ENCODE measurements around the gene TLE1.
A peak's percentile ranks its signal among the peaks of the same experiment; 100 is the strongest.
"Not testable (repeated sequence)": the region's sequence is repeated elsewhere in the genome, so short reads cannot be mapped to it uniquely, and the experiment has no call there.

TLE1 gene

DNA sequence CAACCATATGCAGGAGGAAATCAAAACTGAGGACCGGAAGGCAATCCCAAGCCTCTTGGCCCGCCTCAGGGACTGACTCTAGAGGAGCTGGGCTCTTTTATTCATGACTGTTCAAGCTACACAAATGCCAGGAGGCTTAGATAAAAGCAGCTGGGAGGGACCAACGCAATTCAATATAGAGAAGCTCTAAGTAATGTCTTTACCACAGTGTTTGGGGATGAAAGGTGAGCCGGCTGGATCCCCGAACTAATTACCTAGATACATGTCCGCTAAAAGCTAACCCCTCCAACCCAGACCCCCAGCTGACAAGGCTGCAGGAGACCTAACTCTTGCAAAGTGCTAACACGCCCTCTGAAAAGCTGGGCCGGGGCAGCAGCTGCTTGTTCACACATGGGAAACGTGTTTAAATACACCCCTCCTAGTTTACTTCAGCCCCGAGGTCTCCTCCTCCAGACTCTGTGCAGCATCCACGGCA, 67.5 kb downstream of the TLE1 start:
- no peak for DNase-seq

DNA sequence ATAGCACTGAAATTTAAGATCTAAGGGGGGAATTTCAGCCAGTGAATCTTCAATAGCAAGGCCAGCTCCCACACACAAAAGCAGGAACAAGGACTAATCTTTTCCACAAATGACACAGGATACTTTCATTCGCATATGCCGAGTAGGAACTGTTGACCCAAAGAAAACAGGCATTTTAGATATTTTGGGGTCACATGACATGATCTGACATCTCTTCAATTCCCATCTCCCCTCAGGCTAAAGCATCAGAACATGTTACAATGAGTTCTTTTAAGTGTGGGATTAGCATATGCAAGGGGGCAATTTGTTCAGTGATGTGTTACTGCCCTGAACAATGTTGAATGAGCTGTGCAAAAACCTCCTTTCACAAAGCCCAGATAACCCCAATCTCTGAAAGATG, 68.2 kb downstream of the TLE1 start:
- no peak for DNase-seq

DNA sequence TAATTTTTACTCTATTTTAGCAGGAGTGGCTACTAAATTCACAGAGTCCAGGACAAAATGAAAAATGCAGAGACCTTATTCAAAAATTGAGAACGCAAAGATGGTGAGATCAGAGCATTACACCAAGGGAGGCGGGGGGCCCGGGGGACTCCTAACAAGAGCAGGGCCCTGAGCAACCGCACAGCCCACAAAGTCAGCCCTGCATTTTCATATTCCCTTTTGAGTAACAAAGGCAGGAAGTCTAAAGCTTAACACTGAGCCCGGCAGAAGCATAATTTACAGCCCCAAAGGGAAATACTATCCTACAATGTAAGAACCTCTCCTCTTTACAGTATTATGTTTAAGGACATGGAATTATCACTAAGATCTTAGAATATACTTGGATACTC, 69.4 kb downstream of the TLE1 start:
- no peak for DNase-seq

DNA sequence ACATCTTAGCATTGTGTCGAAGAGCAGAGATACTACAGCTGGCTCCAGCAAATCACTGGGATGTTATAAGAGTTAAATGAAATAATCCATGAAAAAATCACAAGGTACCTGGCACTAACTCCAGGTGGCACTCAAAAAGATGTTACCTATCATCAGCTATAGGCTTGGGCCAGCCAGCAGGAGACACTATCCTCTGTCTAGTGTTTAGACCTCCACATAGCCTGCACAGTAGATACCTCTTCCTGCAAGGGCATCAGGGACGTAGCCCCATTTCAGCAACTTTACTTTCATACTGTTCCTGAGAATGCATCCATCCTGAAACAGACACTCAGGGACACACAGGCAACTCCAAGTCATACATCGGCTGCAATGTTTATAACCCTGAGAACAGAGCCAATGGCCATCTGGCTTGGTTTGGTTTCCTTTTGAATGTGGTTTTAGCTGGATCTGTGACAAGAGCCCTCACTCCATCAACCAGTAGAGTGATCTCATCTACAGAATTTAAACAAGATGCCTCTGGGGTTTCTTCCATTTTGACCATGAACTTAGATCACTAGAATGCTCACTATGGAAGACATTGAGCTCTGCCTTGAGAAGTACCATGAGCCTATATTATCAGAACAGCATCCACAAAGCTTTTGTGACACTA, 69.9 kb downstream of the TLE1 start:
- DNase-seq, result no peak

DNA sequence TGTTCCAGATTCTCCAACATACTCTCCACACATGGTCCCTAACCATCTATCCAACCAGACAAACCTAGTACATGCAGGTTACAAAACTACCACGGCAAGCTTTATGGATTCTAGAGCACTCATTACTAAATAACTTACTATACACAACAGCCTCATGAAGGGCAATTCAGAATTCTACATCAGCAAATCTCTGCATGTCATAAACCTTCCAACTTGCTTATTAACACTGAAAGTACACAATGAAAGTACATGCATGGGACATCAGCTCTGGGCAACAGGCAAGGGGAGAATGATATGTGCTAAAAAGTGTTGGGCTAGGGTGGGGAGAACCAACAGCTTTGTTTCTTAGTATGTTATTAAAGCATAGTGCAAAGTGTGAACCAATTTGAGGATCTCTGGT, 70.4 kb downstream of the TLE1 start:
- DNase-seq, result no peak

DNA sequence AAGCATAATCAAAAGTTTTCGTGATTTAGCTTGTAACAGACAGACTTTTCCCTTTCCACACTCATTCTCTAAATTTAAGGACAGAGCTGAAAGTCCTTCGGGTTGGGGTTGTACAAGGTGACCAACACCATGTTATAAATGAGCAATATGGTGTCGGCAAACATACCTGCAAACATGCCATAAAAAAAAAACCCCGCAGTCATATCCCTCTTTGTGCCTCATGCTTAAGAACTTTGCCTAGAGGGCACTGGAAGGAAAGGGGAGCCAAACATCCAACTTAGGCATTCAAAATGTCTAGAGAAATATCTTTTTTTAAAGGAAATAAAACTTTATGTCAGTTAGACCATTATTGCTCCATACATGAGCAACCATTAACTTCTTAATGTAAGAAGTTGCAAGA, 73.2 kb downstream of the TLE1 start:
- DNase-seq, result no peak

DNA sequence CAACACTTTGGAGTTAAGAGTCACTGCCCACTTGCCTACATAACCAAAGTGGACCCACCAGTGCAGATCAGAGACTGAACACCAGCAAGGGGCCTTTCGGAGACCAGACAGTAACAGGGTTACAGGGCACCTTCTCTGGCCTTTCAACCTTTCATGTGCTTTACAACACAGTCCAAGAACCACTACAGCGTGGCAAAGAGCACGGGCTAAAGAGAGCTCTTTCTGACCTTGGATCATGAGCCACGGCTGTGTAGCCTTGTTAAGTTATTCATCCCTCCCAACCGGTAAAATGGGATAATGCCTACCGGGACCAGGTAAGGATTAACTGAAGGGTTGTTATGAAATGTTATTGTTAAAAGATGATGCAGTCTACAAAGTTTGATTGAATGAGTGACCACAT, 75.0 kb downstream of the TLE1 start:
- DNase-seq, result no peak

DNA sequence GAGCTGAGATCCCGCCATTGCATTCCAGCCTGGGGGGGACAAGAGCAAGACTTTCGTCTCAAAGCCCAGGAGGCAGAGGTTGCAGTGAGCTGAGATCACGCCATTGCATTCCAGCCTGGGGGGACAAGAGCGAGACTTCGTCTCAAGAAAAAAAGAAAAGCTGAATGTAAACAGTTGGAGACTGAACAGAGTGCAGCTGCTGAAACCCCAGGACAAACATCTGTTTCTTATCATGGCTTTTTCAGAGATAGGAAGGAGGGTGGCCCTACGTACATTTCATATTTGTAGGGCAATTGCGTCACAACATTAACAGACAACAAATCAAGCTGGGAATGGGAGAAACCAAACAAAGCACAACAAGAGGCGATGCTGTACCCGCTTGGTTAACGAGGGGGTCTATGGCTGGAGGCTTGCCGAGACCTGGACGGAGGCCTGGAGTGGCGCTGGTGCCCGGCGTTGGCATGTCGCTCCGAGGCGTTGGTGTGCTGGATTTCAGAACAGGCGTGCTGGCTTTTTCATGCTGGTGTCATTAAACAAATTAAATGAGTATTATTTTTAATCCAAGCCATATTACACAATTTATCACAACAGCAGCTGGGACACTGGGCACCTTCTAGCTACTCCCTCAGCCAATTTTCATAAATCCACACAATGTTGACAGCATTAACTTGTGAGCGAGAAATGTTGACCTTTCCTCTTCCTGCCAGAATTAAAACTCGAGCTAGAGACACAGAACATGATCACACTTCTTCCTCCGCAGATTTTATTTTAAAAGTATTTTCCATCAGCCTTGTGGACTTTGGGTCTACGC, 76.1 kb downstream of the TLE1 start:
- DNase-seq, result no peak

DNA sequence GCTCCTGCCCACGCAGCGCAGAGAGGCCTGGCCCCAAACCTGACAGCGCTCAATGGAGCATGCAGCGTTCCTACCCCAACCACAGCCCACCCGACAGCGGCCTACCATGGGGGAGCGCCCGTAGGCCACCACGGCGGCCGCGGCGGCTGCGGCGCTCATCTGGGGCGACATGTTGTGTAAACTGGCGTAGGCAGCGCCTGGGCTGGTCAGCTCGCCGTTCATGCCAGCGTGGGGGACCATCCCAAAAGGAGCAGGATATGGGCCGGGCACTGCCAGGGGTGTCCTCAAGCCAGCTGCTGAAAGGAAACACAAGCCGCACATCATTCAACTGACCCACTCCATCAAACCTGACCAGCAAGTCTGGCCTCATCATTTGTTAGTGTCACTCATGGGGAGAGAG, 77.7 kb downstream of the TLE1 start:
- DNase-seq, result no peak

DNA sequence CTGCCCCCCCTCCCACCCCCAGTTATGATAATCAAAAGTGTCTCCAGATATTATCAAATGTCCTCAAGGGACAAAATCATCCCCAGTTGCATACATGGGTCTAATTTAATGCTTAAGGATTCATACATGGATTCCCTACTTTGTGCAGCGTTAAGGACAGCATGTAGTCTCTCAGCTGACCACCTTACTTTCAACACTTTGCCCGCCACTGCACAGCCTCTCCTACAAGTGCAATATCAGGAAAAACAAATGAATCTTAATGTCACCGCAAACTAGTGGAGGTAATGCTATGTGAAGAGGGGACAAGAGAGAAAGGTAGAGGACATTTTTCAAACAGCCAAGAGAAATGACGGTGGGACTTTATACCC, 78.6 kb downstream of the TLE1 start:
- no peak for DNase-seq

DNA sequence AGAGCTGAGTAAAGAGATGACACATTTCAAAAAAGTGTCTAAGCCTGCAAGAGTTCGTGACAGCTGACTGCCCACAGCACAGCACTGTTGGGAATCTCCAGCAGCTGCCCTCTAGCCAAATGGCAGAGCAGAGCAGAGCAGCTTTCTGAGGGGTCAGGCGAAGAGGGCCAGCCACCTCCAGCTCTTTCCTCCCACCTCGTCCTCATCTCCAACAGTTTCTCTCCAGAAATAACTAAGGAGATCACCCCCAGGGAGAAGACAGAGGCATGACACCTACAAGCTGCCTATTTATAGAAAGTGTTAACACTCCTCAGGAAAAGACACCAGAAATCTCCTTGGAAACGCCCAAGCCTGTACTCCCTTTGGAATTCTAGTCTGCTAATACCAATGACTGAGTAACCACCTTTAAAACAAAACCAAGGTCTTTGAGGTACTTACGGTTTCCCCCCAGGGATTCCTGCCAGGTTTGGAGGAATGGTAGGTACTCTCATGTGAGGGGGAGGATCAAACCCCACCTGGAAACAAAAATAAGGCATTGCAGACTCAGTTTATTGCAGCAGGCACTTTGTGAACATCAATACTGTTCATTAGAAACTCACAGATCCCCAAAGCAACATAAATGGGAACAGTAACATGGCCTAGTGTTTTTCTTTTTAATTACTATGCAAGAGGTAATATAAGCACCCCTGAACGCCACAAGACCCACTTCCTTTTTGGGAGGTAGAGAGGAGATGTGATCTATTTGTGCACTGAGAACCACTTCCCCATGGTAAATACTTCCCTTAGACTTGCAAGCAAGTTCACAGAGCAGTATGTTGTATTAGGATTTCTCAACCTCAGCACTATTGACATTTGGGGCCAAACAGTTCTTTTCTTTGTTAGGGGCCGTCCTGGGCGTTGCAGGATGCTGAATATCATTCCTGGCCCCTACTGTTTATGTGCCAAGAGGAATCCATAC, 79.3 kb downstream of the TLE1 start:
- peak; percentile 30 for DNase-seq

DNA sequence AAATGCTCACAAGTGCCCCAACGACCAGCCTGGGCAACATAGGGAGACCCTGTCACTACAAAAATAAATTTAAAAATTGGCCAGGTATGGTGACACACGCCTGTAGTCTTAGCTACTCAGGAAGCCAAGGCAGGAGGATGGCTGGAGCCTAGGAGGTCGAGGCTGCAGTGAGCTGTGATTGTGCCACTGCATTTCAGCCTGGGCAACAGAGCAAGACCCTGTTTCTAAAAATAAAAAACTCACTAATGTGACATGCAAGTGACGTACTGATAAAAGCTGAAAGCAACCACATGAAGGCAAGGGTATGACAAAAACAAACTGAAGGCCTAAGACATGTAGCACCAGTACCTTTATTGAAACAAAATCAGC, 81.1 kb downstream of the TLE1 start:
- DNase-seq, result no peak

DNA sequence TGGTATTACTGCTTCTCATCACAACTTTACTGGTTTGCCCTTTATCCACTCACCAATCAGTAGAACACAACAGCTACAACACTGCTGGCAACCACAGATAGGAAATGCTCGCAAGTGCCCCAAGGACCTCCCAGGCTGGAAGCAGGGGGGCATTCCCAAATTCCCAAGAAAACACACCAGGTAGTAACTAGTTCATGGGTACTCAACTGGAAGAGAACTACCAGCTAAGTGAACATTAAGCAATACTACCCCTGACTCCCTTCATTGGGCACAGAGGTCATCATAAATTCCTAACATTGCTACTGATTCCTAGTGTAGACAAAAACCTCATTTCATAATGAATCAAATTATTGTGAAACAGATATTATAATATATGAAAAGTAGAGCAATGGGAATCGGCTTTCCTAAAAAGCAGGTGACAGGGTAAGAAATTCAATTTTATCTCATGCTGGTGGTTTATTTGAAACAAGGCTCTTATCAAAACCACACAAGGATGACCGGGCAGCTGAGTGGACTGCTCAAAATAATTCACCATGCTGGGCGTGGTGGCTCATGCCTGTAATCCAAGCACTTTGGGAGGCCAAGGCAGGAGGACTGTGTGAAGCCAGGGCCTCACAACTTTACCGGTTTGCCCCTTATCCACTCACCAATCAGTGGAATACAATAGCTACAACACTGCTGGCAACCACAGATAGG, 81.6 kb downstream of the TLE1 start:
- no peak for DNase-seq

DNA sequence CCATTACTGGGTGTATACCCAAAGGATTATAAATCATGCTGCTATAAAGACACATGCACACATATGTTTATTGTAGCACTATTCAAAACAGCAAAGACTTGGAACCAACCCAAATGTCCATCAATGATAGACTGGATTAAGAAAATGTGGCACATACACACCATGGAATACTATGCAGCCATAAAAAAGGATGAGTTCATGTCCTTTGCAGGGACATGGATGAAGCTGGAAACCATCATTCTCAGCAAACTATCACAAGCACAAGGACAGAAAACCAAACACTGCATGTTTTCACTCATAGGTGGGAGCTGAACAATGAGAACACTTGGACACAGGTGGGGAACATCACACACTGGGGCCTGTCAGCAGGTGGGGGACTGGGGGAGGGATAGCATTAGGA, 83.1 kb downstream of the TLE1 start:
- DNase-seq, result not testable (repeated sequence)

DNA sequence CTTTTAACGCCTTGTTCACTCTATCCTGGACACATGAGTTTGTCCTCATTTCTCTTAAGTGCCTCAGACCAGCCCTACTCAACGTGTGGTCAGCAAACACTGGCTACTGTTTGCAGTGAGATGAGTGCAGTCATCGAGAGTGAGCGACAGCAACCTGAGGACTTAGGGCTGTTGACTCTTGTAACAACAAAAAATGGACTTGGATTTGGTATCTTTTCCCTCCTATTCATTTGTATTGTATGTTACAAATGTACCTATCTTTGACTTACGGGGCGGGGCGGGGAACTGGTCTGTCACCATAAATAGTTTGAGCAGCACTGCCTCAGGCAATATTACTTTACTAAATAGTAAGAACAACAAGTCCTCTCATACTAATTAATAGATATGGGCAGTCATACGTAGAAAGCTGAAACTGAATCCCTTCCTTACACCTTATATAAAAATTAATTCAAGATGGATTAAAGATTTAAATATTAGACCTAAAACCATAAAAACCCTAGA, 84.1 kb downstream of the TLE1 start:
- DNase-seq, result no peak

DNA sequence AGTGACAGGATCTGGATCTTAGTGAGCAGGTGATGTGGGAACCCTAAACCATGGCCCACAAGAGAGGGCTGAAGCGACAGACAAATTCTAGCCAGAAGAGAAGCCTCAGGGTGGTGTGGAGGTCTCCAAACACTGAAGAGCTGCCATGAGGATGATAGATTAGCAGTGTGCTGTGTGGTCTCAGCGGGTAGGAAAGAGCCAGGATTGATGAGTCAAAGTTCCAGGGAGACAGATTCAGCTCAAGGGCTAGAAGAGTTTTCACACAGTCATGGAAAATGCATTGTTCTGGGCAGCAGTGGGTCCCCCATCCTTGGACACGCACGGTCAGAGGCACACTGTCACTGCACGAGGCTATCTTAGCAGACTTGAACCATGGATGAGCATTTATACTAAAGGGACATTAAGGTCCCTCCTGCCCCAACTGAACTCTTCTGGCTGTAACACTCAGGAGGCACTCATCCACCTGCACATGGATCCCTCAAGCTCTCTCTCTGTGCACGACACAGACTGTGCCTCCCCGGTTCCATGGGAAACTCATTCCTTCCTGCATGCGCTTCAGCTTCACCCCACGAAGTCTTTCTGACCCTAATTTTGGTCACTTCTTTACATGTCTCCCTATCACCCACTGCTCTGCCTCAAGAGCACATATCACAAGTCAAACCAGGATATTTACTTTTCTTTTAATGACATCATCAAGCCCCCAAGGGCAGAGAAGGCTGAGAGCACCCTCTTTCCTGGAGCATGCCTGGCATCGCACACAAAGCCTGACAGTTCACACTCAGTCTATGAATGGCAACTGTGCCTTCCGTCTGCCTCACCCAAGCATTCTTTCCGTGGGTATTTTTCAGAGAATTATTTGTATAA, 84.8 kb downstream of the TLE1 start:
- no peak for DNase-seq

DNA sequence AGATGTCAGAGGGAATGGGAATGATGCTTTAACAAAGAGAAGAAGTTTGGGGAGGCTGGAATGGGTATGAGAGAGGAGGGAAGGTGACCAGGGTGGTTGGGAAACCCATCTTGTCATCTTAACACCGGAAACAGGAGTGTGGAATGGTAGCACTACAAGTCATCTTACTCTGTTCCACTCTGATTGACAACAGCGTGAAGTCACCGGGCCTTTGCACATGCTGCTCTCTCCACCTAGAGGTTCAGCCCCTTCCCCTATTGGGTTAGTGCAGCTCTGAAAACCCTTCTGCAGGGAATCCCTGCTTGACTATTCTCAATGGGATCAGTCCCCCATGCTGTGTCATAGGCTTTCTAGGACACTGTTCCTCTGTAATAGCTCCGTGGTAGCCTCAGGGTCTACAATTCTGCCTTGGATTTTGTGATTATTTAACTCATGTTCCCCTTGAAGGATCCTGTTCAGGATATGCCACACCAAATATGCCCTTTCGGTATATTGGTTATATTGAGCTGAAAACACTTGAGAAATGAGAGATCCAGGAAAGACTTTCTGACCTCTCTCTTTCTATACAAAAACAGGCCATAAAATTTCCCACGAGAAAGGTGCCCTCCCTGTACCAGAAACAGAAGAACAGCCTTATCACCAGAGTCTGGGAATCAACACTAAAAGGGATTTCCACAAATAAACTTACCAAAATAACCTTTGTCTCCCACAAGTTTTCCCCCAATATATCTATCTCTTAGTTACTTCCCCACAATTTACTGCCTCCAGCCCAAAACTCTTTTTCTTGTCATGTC, 86.3 kb downstream of the TLE1 start:
- DNase-seq, result no peak

DNA sequence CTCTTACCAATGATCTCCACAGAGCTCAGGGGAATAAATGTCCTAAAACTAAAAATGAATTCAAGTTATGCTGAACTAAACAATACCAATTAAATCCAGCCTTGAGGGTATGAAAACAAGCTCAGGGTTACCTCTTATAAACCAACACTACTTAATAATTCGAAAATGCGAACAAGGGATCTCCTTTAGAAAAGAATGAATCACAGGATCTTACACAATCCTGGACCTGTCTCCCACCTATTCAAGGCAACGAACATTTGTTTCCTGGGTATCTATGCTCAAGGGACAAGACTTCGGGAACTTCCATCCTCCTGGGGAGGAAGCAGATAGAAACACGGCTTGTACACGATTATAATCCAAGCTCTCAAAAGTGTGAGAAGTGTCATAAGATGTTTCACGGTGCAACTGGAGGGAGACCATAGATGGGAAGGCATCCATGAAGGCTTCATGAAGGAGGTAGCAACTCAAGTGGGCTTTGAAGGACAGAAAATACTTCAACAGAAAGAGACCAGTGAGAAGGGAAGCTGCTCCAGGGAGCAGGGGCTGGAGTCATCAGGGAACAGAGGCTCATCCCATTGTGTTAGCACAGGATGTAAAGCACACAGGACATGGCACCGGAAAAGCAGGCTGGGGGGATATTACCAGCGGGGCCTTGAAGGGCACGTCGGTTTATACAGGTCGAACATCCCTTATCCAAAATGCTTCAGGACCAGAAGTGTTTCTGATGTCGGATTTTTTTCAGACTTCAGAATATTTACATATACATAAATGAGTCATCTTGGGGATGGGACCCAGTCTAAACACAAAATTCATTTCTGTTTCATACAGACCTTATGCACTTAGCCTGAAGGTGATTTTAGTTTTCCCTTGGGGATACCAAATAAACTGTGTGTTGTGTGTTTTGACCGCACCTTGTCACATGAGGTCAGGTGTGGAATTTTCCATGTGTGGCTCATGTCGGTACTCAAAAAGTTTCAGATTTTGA, 87.4 kb downstream of the TLE1 start:
- no peak for DNase-seq

DNA sequence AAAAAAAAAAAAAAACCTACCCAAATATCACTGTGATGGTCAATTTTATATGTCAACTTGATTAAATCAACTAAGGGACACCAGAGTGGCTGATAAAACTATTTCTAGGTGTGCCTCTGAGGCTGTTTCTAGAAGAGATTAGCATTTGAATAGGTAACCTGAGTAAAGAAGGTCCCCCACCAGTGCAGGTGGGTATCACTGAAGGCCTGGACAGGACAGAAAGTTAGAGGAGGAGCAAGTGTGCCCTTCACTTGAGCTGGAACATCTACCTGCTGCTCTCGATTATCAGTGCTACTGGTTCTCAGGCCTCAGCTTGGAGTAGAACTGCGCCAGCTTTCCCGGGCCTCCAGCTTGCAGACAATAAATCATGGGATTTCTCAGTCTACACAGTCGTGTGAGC, 88.7 kb downstream of the TLE1 start:
- no peak for DNase-seq

DNA sequence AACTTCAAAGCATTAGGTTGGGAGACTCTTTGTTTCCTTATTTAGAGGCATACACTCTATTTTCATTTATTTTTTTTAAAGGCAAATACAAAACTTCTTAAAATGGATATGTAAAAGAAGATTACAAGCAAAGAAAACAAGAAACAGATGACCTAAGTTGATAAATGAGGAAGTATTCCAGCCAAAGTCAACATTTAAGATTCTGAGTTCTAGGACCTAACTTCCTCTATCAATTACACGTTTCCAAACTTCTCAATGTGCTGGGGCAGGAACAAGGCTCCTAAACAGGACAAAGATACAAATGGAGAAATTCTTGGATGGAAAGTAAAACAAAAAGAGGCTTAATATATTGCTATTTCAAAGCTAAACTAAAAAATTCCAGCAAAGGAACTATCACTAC, 89.5 kb downstream of the TLE1 start:
- DNase-seq, result peak; percentile 71

All from suppressor macrophage treated with lipopolysaccharide for 4 hours (primary cell).